Smooth muscle cell (in vitro differentiated cells): Measurements from ENCODE around the gene WNT2. TPM values are rescaled to one million over a fixed set of nuclear protein-coding genes. Genes with fewer than 3 reads are reported as not detected.

ENCODE experiments used
- polyA plus RNA-seq: library from polyadenylated mRNA; unstranded; fragments of >200 nt; fragmentation: Nextera tagmentation; extraction: Ambion mirVana; gene quantifications from 2 replicates; pipeline ENCODE4 v1.2.1, GENCODE V29; 2016
- small RNA-seq: library from RNA; depleted of rRNA; stranded (forward); fragments of <200 nt; gene quantifications from one replicate; pipeline ENCODE3, GENCODE V24; 2014
- total RNA-seq: library from RNA; depleted of rRNA; stranded (reverse); fragments of >200 nt; gene quantifications from 2 replicates; pipeline ENCODE4 v1.2.3, GENCODE V29; 2014

The WNT2 gene
- total and polyA plus RNA-seq, 2 experiments from 2014 or later: 98.9 to 182 TPM

Small RNA genes lying within 50 kb of the gene (small RNA-seq; reads per million reads assigned to genes)
- not detected for gene MTCYBP6

Other genes starting within 250 kb of the WNT2 start
- gene ASZ1, start 104.4 kb upstream of the WNT2 start, total RNA-seq: not detected in 2 replicates
- not detected in 2 replicates for gene ASZ1, start 104.4 kb upstream of the WNT2 start, polyA plus RNA-seq
- 1.3 and 1.6 TPM in 2 replicates for gene CFTR, start 157.0 kb upstream of the WNT2 start, total RNA-seq
- 0.53 and 1.5 TPM in 2 replicates for gene CFTR, start 157.0 kb upstream of the WNT2 start, polyA plus RNA-seq